ENCODE data around the gene PLA2G4A.

- TF ChIP-seq POLR2A (IDR thresholded peaks at IDR 0.05) (no peak), CTCF (IDR thresholded peaks at IDR 0.05) (no peak), EP300 (IDR thresholded peaks at IDR 0.05) (no peak)
Observed at GRCh38 chr1:186925881-186926669, 97.3 kb downstream of the PLA2G4A start.

Data from sigmoid colon (tissue), 4 donors.